K562 (cell line): ENCODE measurements around the gene PRODH. TPM values are rescaled to one million over a fixed set of nuclear protein-coding genes. Genes with fewer than 3 reads are reported as not detected.

Source experiments
- ATAC-seq: fragments of 200-7000 bp; cut with Tn5 transposase; 3 replicates; pipeline ENCODE4 v1.9.1; 2020; ENCODE audit warnings: moderate library complexity
- BruUV-seq: library from RNA; stranded (reverse); fragments of 400-500 nt; replicated peaks from 2 replicates; lab custom pipeline; 2021; lab: Mats Ljungman, UMichigan
- CTCF ChIA-PET: fragments of 300-600 bp; formaldehyde crosslinking; extraction: SDS; loops from one replicate; lab custom pipeline; 2021; ENCODE audit warnings: low intra/inter-chr PET ratio; lab: Yijun Ruan, JAX
- POLR2A ChIA-PET: fragments of 300-600, 350-650 bp; sonication (Branson Sonifier 250); formaldehyde crosslinking; extraction: SDS; loops from one replicate; lab custom pipeline; 2021; ENCODE audit warnings: antibody characterized with exemption, inconsistent platforms; lab: Yijun Ruan, JAX
- DNase-seq, 4 experiments: peaks; one replicate each; pipeline versions ENCODE4 v3.0.0 to v3.0.0-alpha.2; 2011 to 2018; ENCODE audit warnings: low spot score in 3 of 4, mixed read lengths in 3 of 4; ENCODE audit errors: extremely low read depth in 1 of 4
- FAIRE-seq: peaks from 2 replicates; lab custom pipeline; 2011; peaks lifted over from hg19 to GRCh38; lab: Jason Lieb, UNC
- H2AFZ ChIP-seq: 2 replicates; pipeline ENCODE4 v1.6.0; 2011; ENCODE audit warnings: low read depth, low read length, control low read depth, inconsistent platforms
- H3K27ac ChIP-seq: fragments of 200-600 bp; 3 replicates; pipeline ENCODE4 v1.8.0; 2011; ENCODE audit warnings: low read depth, mild to moderate bottlenecking, control low read depth, inconsistent platforms, low read length, moderate library complexity, mixed read lengths; ENCODE audit errors: extremely low read depth
- H3K27me3 ChIP-seq, 2 experiments: fragments of 300-600 bp in 1 of 2; 2 replicates in 1 of 2; 3 replicates in 1 of 2; pipeline versions ENCODE4 v1.6.0 to v1.8.0; 2011; ENCODE audit warnings: inconsistent platforms in 2 of 2, low read length in 2 of 2, mild to moderate bottlenecking in 1 of 2, mixed read lengths in 1 of 2, moderate library complexity in 1 of 2; ENCODE audit not compliant: control insufficient read depth in 2 of 2, insufficient read depth in 2 of 2
- H3K36me3 ChIP-seq: fragments of 300-600 bp; 3 replicates; pipeline ENCODE4 v1.8.0; 2011; ENCODE audit warnings: mild to moderate bottlenecking, low read length, inconsistent platforms; ENCODE audit not compliant: control insufficient read depth, insufficient read depth
- H3K4me1 ChIP-seq, 2 experiments: fragments of 200-600 bp in 1 of 2; replicated peaks in 1 of 2; 2 replicates in 1 of 2; 3 replicates in 1 of 2; pipeline versions ENCODE4 v1.5.1 to v1.8.0; 2011; ENCODE audit warnings: inconsistent platforms in 2 of 2, low read length in 2 of 2, mild to moderate bottlenecking in 1 of 2, mixed read lengths in 1 of 2, moderate library complexity in 1 of 2; ENCODE audit not compliant: control insufficient read depth in 2 of 2, insufficient read depth in 2 of 2
- H3K4me2 ChIP-seq: 2 replicates; pipeline ENCODE4 v1.6.1; 2011; ENCODE audit warnings: low read length, control low read depth, inconsistent platforms, mixed read lengths; ENCODE audit not compliant: insufficient read depth
- H3K4me3 ChIP-seq: fragments of 200-600 bp; sonication (generic), shearing (Covaris generic); 2 replicates; pipeline ENCODE4 v1.5.1; 2016; ENCODE audit warnings: control low read depth, inconsistent platforms
- H3K79me2 ChIP-seq: fragments of 200-600 bp; 3 replicates; pipeline ENCODE4 v1.8.0; 2011; ENCODE audit warnings: low read length, inconsistent platforms; ENCODE audit not compliant: control insufficient read depth, insufficient read depth
- H3K9ac ChIP-seq, 2 experiments: 2 replicates each; pipeline versions ENCODE4 v1.6.0 to v1.6.1; 2011; ENCODE audit warnings: low read depth in 2 of 2, low read length in 2 of 2, control low read depth in 1 of 2, inconsistent platforms in 1 of 2, mild to moderate bottlenecking in 1 of 2, mixed read lengths in 1 of 2; ENCODE audit not compliant: insufficient read depth in 1 of 2
- H3K9me1 ChIP-seq: one replicate; pipeline ENCODE4 v1.6.0; 2011; ENCODE audit warnings: inconsistent platforms, mild to moderate bottlenecking, low read length, moderate library complexity; ENCODE audit not compliant: control insufficient read depth, insufficient read depth
- H3K9me3 ChIP-seq: replicated peaks from 2 replicates; pipeline ENCODE4 v1.5.1; 2011; ENCODE audit warnings: low read depth, low read length, inconsistent platforms; ENCODE audit not compliant: control insufficient read depth, insufficient read depth
- H4K20me1 ChIP-seq: replicated peaks from 2 replicates; pipeline ENCODE4 v1.6.1; 2011; ENCODE audit warnings: low read length, inconsistent platforms, mixed read lengths; ENCODE audit not compliant: control insufficient read depth, insufficient read depth
- ARID2 ChIP-seq: fragments of 450-650 bp; IDR thresholded peaks from 2 replicates; pipeline ENCODE4 v1.6.1; 2017; ENCODE audit warnings: antibody characterized with exemption, mild to moderate bottlenecking
- BACH1 ChIP-seq: fragments of 200-800 bp; sonication (Bioruptor generic); IDR thresholded peaks from 2 replicates; pipeline ENCODE4 v1.6.1; 2016; ENCODE audit warnings: missing genetic modification characterization, missing compliant biosample characterization
- BRD9 ChIP-seq: fragments of 450-650 bp; IDR thresholded peaks from 2 replicates; pipeline ENCODE4 v1.6.1; 2018; ENCODE audit warnings: low read depth; ENCODE audit not compliant: partially characterized antibody
- ERF ChIP-seq: fragments of 450-650 bp; formaldehyde crosslinking; IDR thresholded peaks from 2 replicates; pipeline ENCODE4 v1.4.0; 2020; ENCODE audit warnings: mild to moderate bottlenecking, mixed read lengths
- GTF2F1 ChIP-seq: IDR thresholded peaks from 2 replicates; pipeline ENCODE4 v1.6.1; 2011; ENCODE audit warnings: low read depth, low read length, improper control_type of control experiment
- HNRNPLL ChIP-seq: fragments of 200-400 bp; formaldehyde crosslinking; IDR thresholded peaks from 2 replicates; pipeline ENCODE4 v1.6.1; 2017; ENCODE audit warnings: low read length, low read depth, mild to moderate bottlenecking; ENCODE audit not compliant: poor library complexity, severe bottlenecking
- L3MBTL2 ChIP-seq: fragments of 450-650 bp; IDR thresholded peaks from 2 replicates; pipeline ENCODE4 v1.6.1; 2016; ENCODE audit warnings: mild to moderate bottlenecking, moderate library complexity
- NBN ChIP-seq: fragments of 450-650 bp; IDR thresholded peaks from 2 replicates; pipeline ENCODE4 v1.6.1; 2016; ENCODE audit warnings: low read depth, mild to moderate bottlenecking
- NCOR1 ChIP-seq: fragments of 450-650 bp; IDR thresholded peaks from 2 replicates; pipeline ENCODE4 v1.6.1; 2016; ENCODE audit warnings: mild to moderate bottlenecking, moderate library complexity
- NFXL1 ChIP-seq: fragments of 450-650 bp; formaldehyde crosslinking; IDR thresholded peaks from 2 replicates; pipeline ENCODE4 v1.4.0; 2021; ENCODE audit warnings: mild to moderate bottlenecking
- NR1H2 ChIP-seq: sonication (generic); formaldehyde crosslinking; IDR thresholded peaks from 2 replicates; pipeline ENCODE4 v1.4.0; 2020; ENCODE audit warnings: mild to moderate bottlenecking, missing genetic modification reagents
- RBM25 ChIP-seq: fragments of 200-400 bp; formaldehyde crosslinking; IDR thresholded peaks from 2 replicates; pipeline ENCODE4 v1.6.1; 2018; ENCODE audit warnings: low read length, low read depth, moderate library complexity; ENCODE audit not compliant: severe bottlenecking
- SREBF1 ChIP-seq: fragments of 150-350 bp; IDR thresholded peaks from 2 replicates; pipeline ENCODE4 v1.6.1; 2014; ENCODE audit warnings: antibody characterized with exemption, low read depth, low read length, borderline replicate concordance
- STAT5A ChIP-seq: IDR thresholded peaks from 2 replicates; pipeline ENCODE4 v1.6.1; 2012; ENCODE audit warnings: low read length, inconsistent platforms, borderline replicate concordance
- TEAD1 ChIP-seq, 2 experiments: fragments of 450-650 bp in 1 of 2; sonication (generic) in 1 of 2; formaldehyde crosslinking; IDR thresholded peaks; 2 replicates each; pipeline versions ENCODE4 v1.4.0 to v1.8.0; 2020 to 2022; ENCODE audit warnings: mild to moderate bottlenecking in 2 of 2, missing genetic modification reagents in 1 of 2
- ZNF274 ChIP-seq: IDR thresholded peaks from 2 replicates; pipeline ENCODE4 v1.6.1; 2011; ENCODE audit warnings: low read depth, mild to moderate bottlenecking, low read length, moderate library complexity, borderline replicate concordance
- ZNF408 ChIP-seq: fragments of 250-450 bp; sonication (Bioruptor Pico); IDR thresholded peaks from 2 replicates; pipeline ENCODE4 v1.4.0; 2020; ENCODE audit warnings: low read depth, mild to moderate bottlenecking, moderate library complexity
- ZSCAN29 ChIP-seq: fragments of 450-650 bp; IDR thresholded peaks from 2 replicates; pipeline ENCODE4 v1.6.1; 2017
- WGBS: fragments of 100-300 bp; shearing (Covaris generic); methylation state at CpG from one replicate; pipeline ENCODE4 v1.1.6; 2016; ENCODE audit warnings: low coverage, mixed read lengths; ENCODE audit not compliant: insufficient coverage; ENCODE audit errors: missing lambda C conversion rate; 5-methylcytosine and 5-hydroxymethylcytosine counted together
- in situ Hi-C: fragments of 300-500 bp; cut with MboI; formaldehyde crosslinking; loops from 4 replicates; pipeline ENCODE4 v1.15.0; 2018; ENCODE audit warnings: inconsistent platforms, mixed read lengths
- intact Hi-C: fragments of 100-400 bp; cut with micrococcal nuclease; formaldehyde crosslinking; loops from 2 replicates; pipeline ENCODE4 v1.14.2; 2022
- polyA plus RNA-seq, 8 experiments: library from polyadenylated mRNA; depleted of rRNA in 4 of 8; stranded (reverse) in 5 of 8; unstranded in 3 of 8; fragments of >200 nt; fragmentation: Nextera tagmentation in 2 of 8; fragmentation: Illumina TruSeq in 1 of 8; extraction: Ambion mirVana in 2 of 8; extraction: Trizol in 1 of 8; gene quantifications; 2 replicates each; pipeline versions ENCODE4 v1.2.1 to v1.2.3, GENCODE V29; 2011 to 2014; ENCODE audit warnings: inconsistent platforms in 1 of 8, missing spikeins in 1 of 8
- total RNA-seq, 7 experiments: library from RNA; depleted of rRNA in 6 of 7; stranded (reverse); fragments of >200 nt in 6 of 7; fragmentation: Illumina TruSeq in 2 of 7; extraction: Trizol in 2 of 7; gene quantifications; 2 replicates each; pipeline versions ENCODE4 v1.2.1 to v1.2.3, GENCODE V29; 2011 to 2021; ENCODE audit warnings: low replicate concordance in 1 of 7
- TF ChIP-seq, protein P1 (sequence below): sonication (generic); IDR thresholded peaks from 2 replicates; pipeline ENCODE4 v1.6.1; 2016
- TF ChIP-seq, protein P2 (sequence below): fragments of 250-450 bp; sonication (Bioruptor Pico); IDR thresholded peaks from 2 replicates; pipeline ENCODE4 v1.5.0; 2021
- TF ChIP-seq, protein P3 (sequence below): fragments of 450-650 bp; formaldehyde crosslinking; IDR thresholded peaks from 2 replicates; pipeline ENCODE4 v1.4.0; 2020; ENCODE audit warnings: mild to moderate bottlenecking, mixed read lengths
- TF ChIP-seq, protein P4 (sequence below): fragments of 450-650 bp; formaldehyde crosslinking; IDR thresholded peaks from 2 replicates; pipeline ENCODE4 v1.4.0; 2022; ENCODE audit warnings: missing genetic modification characterization

PRODH gene
- total and polyA plus RNA-seq, 9 of the 15 experiments (the other 6 are each of a cell fraction or from before 2014, with no cell fraction given) = 0.07 to 0.11 TPM; not detected in 7

DNA sequence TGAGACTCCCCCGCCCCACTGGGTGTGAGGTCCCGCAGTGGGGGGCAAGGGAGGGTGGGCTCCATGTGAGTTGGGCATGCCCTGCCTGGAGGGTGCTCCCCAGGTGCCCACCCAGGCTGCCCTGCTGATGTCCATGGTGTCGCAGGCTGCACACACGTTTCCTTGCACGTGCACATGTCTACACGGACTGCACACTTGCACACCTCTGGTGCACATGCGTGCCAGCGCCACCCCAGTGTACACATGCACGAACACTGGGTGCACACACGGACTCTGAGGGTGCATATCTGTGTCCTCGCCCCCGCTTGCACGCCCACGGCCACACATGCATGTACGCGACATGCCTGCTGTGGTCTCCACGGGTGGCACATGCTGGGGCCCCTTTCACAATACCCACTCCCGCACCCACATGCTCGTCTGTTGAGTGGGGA lies 35.2 kb upstream of the PRODH start:
- WGBS = 16% methylated on average over 19 of the region's 19 CpGs
- ChIA-PET POLR2A (no interaction called here), CTCF (no interaction called here)
- H4K20me1 ChIP-seq = peaks cover 45% of the 10 kb centered on the region
- no peaks in the 10 kb centered on the region for H3K9me3 ChIP-seq
- BruUV-seq = no TSS peak
- FAIRE-seq (no peak), DNase-seq (no peak), ATAC-seq (no peak)
- no peak overlapping the region for H2AFZ ChIP-seq
- H3K4me1 ChIP-seq = peaks cover 0 to 54% of the 10 kb centered on the region in 2 experiments; a peak in 2 of 5 replicates
- peaks cover 7% of the 10 kb centered on the region for H3K9me1 ChIP-seq
- no peak overlapping the region for H3K27ac ChIP-seq
- peaks cover 38 to 89% of the 10 kb centered on the region in 2 experiments; a peak in 4 of 5 replicates for H3K27me3 ChIP-seq
- no peaks in the 10 kb centered on the region for H3K79me2 ChIP-seq
- intact Hi-C loops = no loop called here
- no peaks in the 10 kb centered on the region for H3K36me3 ChIP-seq
- in situ Hi-C loops = no loop called here
- no peak overlapping the region for H3K4me3 ChIP-seq
- no peak overlapping the region for H3K4me2 ChIP-seq
- no peak overlapping the region; a peak in 1 of 4 replicates for H3K9ac ChIP-seq
- TF ChIP-seq, protein P1, sequence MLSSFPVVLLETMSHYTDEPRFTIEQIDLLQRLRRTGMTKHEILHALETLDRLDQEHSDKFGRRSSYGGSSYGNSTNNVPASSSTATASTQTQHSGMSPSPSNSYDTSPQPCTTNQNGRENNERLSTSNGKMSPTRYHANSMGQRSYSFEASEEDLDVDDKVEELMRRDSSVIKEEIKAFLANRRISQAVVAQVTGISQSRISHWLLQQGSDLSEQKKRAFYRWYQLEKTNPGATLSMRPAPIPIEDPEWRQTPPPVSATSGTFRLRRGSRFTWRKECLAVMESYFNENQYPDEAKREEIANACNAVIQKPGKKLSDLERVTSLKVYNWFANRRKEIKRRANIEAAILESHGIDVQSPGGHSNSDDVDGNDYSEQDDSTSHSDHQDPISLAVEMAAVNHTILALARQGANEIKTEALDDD = no peak
- TF ChIP-seq ZSCAN29 (peak; percentile 73; the same call in 1 of the 2 replicates), NCOR1 (no peak), SREBF1 (no peak), TEAD1 (CRISPR knock-in tag; IDR thresholded peaks at IDR 0.05) (no peak), ARID2 (no peak), ZNF408 (CRISPR knock-in tag) (no peak), RBM25 (no peak), BACH1 (tag) (no peak), GTF2F1 (no peak), NBN (no peak), STAT5A (no peak), HNRNPLL (no peak), NR1H2 (CRISPR knock-in tag) (no peak), BRD9 (no peak), ZNF274 (no peak), NFXL1 (no peak), L3MBTL2 (no peak), ERF (CRISPR knock-in tag) (no peak)
- TF ChIP-seq, protein P2, sequence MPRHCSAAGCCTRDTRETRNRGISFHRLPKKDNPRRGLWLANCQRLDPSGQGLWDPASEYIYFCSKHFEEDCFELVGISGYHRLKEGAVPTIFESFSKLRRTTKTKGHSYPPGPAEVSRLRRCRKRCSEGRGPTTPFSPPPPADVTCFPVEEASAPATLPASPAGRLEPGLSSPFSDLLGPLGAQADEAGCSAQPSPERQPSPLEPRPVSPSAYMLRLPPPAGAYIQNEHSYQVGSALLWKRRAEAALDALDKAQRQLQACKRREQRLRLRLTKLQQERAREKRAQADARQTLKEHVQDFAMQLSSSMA = no peak
- TF ChIP-seq, protein P3, sequence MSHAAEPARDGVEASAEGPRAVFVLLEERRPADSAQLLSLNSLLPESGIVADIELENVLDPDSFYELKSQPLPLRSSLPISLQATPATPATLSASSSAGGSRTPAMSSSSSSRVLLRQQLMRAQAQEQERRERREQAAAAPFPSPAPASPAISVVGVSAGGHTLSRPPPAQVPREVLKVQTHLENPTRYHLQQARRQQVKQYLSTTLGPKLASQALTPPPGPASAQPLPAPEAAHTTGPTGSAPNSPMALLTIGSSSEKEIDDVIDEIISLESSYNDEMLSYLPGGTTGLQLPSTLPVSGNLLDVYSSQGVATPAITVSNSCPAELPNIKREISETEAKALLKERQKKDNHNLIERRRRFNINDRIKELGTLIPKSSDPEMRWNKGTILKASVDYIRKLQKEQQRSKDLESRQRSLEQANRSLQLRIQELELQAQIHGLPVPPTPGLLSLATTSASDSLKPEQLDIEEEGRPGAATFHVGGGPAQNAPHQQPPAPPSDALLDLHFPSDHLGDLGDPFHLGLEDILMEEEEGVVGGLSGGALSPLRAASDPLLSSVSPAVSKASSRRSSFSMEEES = no peak
- TF ChIP-seq, protein P4, sequence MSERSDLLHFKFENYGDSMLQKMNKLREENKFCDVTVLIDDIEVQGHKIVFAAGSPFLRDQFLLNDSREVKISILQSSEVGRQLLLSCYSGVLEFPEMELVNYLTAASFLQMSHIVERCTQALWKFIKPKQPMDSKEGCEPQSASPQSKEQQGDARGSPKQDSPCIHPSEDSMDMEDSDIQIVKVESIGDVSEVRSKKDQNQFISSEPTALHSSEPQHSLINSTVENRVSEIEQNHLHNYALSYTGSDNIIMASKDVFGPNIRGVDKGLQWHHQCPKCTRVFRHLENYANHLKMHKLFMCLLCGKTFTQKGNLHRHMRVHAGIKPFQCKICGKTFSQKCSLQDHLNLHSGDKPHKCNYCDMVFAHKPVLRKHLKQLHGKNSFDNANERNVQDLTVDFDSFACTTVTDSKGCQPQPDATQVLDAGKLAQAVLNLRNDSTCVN = no peak
